Measurements from ENCODE around the gene CFAP46. TPM values are rescaled to one million over a fixed set of nuclear protein-coding genes. Genes with fewer than 3 reads are reported as not detected.

CFAP46 gene
- total RNA-seq, 1 donor from 2014 or later, result 1.9 TPM

DNA sequence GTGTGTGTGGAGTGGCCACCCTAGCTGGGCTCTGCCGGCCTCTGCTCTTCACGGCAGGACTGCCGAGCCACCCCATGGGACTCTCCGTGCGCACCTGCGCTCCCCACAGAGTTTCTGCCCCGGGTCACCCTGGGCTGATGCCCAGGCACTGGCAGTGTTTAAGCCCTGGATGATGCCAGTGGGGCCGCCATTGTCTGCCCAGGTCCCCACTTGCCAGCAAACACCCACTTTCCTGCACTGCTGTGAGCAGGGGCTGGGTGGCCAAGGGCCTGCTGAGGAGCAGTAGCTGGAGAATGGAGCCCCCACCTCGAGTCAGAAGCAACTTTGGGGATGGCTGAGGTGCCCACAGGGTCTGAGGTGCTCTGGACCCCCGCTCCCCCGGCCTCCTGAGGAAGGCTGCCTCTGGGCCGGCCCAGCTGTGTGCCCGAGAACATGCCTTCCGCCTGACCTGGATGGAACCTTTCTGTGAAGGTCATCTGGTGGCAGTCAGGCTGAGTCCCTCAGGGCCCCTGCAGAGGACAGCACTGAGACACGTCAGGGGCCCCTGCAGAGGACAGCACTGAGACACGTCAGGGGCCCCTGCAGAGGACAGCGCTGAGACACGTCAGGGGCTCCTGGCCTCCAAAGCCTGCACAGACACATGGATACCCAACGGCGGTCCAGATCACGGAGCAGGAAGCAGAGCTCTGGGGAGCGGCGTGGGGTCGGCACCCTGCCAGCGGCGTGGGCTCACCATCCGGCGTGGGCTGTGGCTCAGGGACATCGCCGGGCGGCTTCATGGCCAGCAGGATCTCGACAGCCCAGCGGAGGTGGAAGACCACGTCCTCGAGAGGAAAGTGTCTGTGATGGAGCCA, 62.0 kb downstream of the CFAP46 start:
- peak; percentile 32 for DNase-seq
- intact Hi-C loops (cut with DNase I), result no loop called here
- no peak for ATAC-seq (ENCODE audit: poor library complexity)

DNA sequence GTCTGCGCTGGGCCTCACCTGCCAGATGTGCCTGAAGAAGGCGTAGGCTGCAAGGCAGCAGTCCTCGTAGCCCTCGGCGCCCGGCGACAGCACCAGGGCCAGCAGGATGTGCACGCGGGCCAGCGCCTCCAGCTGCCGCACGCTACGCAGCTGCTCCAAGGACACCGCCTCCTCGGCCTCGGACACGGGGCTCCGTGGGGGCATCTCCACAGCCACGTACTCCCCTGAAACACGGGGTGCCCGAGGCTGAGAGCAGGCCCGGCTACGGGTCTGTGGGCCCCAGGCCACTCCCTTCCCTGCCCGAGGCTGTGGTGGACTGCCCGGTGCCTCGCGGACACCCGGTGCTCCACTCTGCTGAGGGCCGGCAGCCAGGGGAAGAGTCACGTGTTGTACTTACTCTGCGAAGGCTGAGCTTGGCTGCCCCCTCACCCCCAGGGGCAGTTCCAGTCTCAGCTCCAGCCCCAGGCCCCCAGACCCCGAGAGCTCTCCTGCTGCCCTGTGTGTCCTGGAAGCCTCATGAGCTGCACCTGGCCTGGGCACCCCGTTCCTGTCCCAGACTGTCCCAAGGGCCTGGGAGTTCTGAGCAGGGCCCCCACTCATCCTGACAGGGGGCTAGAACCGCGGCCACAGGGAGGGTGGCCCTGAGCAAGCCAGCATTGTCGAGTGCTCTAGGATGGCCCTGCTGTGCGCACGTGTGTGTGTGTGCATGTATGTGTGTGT, 62.8 kb downstream of the CFAP46 start:
- ATAC-seq (ENCODE audit: poor library complexity) (peak; percentile 34), DNase-seq (peak; percentile 38)
- intact Hi-C loops (cut with DNase I), result no loop called here

GRCh38 chr10:132878730-132879407, 63.5 kb downstream of the CFAP46 start:
- intact Hi-C loops (cut with DNase I), result no loop called here
- DNase-seq (no peak), ATAC-seq (ENCODE audit: poor library complexity) (no peak)

DNA sequence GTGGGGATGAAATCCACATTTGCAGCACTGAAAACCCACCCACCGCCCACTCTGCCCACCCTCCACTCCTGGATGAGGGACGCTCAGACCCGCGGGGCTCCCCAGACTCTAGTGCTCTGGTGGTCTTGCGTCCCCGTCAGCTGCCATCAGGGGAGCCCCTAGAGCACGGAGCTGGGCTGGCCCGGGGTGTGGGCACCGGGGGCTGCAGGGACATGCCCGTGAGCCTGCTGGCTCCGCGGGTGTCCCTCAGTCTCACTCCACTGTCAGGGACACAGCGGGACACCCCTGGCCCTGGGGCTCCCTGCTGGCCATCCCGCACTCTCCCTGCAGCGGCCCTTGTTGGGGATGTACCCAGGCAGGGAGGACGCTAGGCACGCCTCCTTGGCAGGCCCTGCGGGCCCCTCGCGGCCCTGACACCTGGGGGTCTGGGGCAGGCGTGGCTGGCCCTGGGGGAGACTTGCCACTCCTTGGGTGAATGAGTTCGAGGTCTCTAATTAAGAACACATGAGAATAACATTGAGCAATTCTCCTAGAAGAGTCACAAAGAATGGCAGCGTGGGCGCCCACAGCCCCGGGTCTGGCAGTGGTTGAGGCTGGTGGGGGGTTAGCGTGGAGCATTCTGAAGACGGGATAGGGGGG, 64.2 kb downstream of the CFAP46 start:
- DNase-seq, result no peak

DNA sequence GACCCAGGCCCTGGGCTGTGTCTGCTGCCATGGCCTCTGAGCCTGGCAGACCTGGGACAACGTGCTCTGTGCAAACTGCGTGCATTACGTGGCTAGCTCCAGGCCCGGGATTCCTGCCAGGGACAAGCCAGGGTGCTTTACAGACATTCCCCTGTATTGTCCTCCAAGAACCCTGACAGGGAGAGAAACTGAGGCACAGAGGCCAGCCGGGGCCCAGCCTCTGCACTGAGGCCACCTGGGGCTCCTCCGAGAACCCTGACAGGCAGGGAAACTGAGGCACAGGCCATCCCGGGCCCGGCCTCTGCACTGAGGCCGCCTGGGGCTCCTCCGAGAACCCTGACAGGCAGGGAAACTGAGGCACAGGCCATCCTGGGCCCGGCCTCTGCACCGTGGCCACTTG, 64.9 kb downstream of the CFAP46 start:
- intact Hi-C loops (cut with DNase I), result no loop called here
- no peak for DNase-seq
- no peak for ATAC-seq (ENCODE audit: poor library complexity)

More for the DNA sequence above, 64.2 kb downstream of the CFAP46 start:
- no peak for ATAC-seq (ENCODE audit: poor library complexity)
- intact Hi-C loops (cut with DNase I), result no loop called here

DNA sequence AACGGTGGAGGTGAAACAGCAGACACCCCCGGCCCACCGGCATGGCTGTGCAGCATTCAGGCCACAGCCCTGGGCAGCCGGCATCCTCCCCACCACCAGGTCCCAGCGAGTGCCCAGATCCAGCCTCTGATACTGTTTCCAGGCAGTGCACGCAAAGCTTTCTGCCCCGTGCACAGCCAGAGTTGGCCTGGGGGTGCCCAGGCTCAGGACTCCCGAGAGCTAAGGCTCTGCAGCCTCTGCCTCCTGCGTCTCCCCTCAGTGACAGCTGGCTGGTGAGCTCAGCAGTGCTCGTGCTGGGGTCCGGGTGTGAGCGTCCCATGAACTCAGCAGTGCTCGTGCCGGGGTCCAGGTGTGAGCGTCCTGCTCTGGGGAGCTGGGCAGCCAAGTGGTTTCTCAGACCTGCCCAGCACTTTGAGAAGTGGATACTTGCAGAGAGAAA, 65.4 kb downstream of the CFAP46 start:
- ATAC-seq (ENCODE audit: poor library complexity) (no peak), DNase-seq (peak; percentile 22)
- intact Hi-C loops (cut with DNase I), result no loop called here

DNA sequence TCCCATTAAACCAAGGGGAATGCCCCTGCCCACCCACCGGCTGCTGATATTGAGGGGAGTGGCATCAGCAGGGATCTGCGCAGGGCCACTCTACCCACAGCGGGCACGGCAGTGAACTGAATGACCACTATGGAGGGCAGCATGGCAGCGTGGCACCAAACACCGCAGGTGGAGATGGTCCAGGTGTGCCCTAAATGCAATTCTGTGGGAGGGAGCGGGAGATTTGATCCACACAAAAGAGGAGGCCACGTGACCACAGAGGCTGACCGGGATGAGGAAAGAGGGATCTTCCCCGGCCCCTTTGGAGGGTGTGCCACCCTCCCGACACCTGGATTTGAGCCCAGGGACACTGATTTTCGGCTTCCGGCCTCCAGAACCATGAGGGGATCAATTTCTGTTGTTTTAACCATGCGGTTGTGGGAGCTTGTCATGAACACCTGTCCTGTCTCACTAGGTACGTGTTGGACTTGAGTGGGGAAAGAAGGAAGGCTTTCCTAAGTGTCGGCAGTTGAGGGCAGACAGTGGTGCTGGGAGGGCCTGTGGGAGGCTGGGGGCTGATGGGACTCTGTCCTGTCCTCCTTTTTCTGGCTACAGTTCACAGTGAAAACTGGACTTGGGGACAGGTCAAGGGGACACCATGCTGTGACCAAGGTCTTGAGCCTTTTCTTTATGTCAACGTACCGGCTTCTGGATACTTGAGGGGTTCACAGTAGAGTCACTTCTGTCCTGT, 66.1 kb downstream of the CFAP46 start:
- intact Hi-C loops (cut with DNase I), result no loop called here
- DNase-seq (peak; percentile 27), ATAC-seq (ENCODE audit: poor library complexity) (no peak)

DNA sequence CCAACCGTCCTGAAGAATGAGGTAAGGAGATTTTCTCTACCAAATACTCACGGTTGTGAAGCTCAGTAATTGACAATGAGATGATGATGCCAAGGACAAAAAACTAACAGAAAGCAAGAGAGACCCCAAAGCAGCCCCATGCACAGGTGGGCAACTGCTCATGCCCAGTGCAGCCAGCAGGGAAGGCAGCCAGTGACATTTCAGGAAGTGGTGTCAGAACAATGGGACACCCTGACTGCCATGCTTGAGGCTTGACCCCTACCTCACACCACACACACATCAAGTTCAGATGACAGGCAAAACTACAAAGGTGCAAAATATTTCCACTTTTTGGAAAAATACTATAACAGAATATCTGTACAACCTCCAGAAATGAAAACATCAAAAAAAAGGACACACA, 66.9 kb downstream of the CFAP46 start:
- DNase-seq (no peak), ATAC-seq (ENCODE audit: poor library complexity) (no peak)
- intact Hi-C loops (cut with DNase I), result no loop called here

DNA sequence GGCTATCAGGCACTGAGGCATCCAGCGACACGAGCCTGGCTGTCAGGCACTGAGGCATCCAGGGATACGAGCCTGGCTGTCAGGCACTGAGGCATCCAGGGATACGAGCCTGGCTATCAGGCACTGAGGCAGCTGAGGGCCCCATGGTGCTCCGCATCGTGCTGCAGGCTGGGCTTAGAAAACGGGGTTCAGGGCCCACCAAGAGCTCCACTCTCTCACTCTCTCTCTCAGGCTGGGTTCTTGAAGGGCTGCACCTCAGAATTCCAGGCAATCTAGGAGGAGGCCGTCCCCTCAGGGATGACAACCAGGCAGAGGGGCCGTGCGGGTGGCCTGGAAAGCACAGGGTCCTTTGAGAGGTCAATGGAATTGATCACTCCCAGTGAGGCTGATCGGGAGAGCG, 69.0 kb downstream of the CFAP46 start:
- DNase-seq, result no peak
- intact Hi-C loops (cut with DNase I), result no loop called here
- no peak for ATAC-seq (ENCODE audit: poor library complexity)

- no peak for ATAC-seq (ENCODE audit: poor library complexity)
- intact Hi-C loops (cut with DNase I), result no loop called here
- DNase-seq, result no peak
These were observed 69.7 kb downstream of the CFAP46 start for GRCh38 chr10:132872658-132873057.

DNA sequence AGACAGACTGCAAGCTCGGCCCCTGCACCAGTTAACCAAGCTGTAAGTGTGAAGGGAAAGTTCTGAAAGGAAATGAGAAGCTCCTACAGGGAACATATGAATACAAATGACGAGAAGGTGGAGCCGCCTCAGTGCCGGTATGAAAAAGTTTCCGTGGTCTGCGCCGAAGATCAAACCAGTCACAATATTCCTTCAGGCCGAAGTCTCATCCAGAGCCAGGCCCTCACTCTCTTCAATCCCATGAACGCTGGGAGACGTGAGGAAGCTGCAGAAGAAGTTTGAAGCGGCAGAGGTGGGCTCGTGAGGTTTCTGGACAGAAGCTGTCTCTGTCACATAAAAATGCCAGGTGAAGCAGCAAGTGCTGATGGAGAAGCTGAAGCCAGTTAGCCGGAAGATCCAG, 71.9 kb downstream of the CFAP46 start:
- intact Hi-C loops (cut with DNase I), result no loop called here
- ATAC-seq (ENCODE audit: poor library complexity) (no peak), DNase-seq (peak; percentile 20)

GRCh38 chr10:132869621-132870020, 72.7 kb downstream of the CFAP46 start:
- intact Hi-C loops (cut with DNase I), result no loop called here
- DNase-seq (peak; percentile 24), ATAC-seq (ENCODE audit: poor library complexity) (no peak)

DNA sequence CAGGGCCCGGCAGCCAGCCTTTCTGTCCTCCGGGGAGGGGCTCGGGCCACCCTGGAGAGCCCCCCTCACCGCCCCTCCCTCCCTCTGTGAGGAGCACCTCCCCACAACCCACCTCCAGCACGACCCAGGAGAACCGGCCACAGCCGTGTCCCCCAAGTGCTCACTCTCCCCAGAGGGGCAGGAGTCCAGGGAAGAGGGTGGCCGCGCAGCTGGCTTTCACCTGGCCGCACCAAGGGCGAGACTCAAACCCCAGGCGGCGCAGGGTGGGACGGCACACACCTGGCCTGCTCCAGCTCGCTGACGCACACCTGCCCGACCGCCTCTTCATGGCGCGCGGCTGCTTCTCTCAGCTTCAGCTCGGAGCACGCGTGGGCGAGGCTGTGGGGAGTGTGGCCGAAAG, 73.4 kb downstream of the CFAP46 start:
- DNase-seq, result peak; percentile 17
- ATAC-seq (ENCODE audit: poor library complexity), result no peak
- intact Hi-C loops (cut with DNase I), result no loop called here

GRCh38 chr10:132867801-132868644, 74.3 kb downstream of the CFAP46 start:
- intact Hi-C loops (cut with DNase I), result no loop called here
- ATAC-seq (ENCODE audit: poor library complexity), result no peak
- DNase-seq, result peak; percentile 29

DNA sequence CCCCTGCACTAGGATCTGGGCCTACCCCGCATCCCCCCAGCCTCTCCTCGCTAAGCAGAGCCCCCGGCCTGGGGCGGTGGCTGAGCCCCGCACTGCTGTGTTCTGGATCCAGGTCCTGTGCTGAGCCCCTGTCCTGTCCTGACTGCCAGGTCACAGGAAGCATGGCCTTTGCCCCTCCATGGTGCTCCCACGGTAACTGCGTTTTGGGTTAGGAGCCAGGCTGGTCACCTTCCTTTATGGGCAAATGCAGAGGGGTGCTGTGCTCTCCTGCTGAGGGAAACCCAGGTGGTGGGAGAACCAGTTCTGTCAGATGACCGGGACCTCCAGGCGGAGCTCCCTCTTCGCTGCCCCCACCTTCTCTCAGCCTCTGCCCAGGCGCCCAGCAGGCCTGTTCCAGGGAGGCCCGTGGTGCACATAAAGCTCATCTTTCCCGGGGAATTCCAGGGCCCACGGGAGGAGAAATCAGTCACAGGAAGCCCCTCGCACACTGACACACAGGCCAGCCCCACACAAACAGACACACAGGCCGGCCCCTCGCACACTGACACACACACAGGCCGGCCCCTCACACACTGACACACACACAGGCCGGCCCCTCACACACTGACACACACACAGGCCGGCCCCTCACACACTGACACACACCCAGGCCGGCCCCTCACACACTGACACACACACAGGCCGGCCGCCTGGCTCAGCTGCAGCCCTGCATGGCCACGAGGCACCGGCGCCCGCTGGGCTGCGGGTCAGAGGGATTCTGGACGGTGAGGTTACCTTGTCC, 75.6 kb downstream of the CFAP46 start:
- no peak for ATAC-seq (ENCODE audit: poor library complexity)
- DNase-seq, result peak; percentile 27
- intact Hi-C loops (cut with DNase I), result no loop called here

- DNase-seq (peak; percentile 17), ATAC-seq (ENCODE audit: poor library complexity) (no peak)
- intact Hi-C loops (cut with DNase I), result no loop called here
These were observed 76.3 kb downstream of the CFAP46 start for GRCh38 chr10:132865851-132866600.

Data from Right ventricle myocardium superior (tissue), 1 donor.